ENCODE data around the gene CENPV. TPM values are rescaled to one million over a fixed set of nuclear protein-coding genes. Genes with fewer than 3 reads are reported as not detected.
"Not testable (repeated sequence)": the region's sequence is repeated elsewhere in the genome, so short reads cannot be mapped to it uniquely, and the experiment has no call there.

Gene CENPV
- total and polyA plus RNA-seq, 10 donors: 5.1 to 24.5 (median 10.8) TPM

DNA sequence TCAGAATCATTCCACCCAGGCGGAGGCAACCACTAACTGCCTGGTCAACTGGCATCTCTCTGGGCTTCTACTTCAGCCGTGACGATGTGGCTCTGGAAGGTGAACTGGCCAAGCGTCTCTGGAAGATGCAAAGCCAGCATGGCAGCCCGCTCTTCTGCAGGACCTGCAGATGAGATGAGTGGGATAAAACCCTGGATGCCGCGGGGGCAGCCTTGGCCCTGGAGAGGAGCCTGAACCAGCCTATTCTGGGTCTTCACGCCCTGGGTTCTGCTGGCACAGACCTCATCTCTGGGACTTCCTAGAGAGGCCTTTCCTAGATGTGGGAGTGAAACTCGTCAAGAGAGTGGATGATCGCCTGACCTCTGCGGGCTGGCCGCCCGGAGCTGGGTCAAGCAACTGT is 38.2 kb upstream of the CENPV start:
- no peaks in the 10 kb centered on the region for H3K36me3 ChIP-seq
- no peaks in the 10 kb centered on the region for H3K9me3 ChIP-seq
- H3K4me1 ChIP-seq: peaks cover 0 to 13% (median 10%) of the 10 kb centered on the region in 6 donors
- H3K4me3 ChIP-seq: no peak overlapping the region
- intact Hi-C loops (cut with DNase I; ENCODE audit: low total_unique reads): no loop called here
- 84 to 96% (median 91%) methylated on average over 13 of the region's 13 CpGs for WGBS, 5 donors
- H3K27me3 ChIP-seq (replicated peaks in 1 of 7): no peaks in the 10 kb centered on the region
- TF ChIP-seq POLR2A (IDR thresholded peaks at IDR 0.05) (no peak), POLR2AphosphoS5 (IDR thresholded peaks at IDR 0.05) (no peak)
- TF ChIP-seq, protein P1, sequence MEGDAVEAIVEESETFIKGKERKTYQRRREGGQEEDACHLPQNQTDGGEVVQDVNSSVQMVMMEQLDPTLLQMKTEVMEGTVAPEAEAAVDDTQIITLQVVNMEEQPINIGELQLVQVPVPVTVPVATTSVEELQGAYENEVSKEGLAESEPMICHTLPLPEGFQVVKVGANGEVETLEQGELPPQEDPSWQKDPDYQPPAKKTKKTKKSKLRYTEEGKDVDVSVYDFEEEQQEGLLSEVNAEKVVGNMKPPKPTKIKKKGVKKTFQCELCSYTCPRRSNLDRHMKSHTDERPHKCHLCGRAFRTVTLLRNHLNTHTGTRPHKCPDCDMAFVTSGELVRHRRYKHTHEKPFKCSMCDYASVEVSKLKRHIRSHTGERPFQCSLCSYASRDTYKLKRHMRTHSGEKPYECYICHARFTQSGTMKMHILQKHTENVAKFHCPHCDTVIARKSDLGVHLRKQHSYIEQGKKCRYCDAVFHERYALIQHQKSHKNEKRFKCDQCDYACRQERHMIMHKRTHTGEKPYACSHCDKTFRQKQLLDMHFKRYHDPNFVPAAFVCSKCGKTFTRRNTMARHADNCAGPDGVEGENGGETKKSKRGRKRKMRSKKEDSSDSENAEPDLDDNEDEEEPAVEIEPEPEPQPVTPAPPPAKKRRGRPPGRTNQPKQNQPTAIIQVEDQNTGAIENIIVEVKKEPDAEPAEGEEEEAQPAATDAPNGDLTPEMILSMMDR (IDR thresholded peaks at IDR 0.05 in 8 of 11, conservative IDR thresholded peaks at IDR 0.05 in 3 of 11): no peak
- peak; percentile 54 for DNase-seq
- H3K27ac ChIP-seq: no peak overlapping the region

DNA sequence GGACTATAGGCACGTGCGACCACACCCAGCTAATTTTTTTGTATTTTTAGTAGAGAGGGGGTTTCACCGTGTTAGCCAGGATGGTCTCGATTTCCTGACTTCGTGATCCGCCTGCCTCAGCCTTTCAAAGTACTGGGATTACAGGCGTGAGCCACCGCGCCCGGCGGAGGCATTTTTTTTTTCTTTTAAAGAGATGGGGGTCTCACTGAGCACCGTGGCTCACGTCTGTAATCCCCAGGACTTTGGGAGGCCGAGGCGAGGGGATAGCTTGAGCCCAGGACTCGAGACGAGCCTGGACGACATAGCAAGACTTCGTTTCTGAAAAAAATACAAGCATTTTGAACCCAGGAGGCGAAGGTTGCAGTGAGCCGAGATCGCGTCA is 32.8 kb upstream of the CENPV start:
- peak overlapping the region; percentile 31 to 74 (median 46) for H3K4me3 ChIP-seq
- 37 to 43% (median 38%) methylated on average over 23 of the region's 23 CpGs for WGBS, 5 donors
- peaks cover 19 to 64% (median 51%) of the 10 kb centered on the region in 6 donors for H3K4me1 ChIP-seq
- DNase-seq: peak; percentile 35
- intact Hi-C loops (cut with DNase I; ENCODE audit: low total_unique reads): loop anchor here (5.0 kb wide), 1 partner anchor 136 kb away; no protein-coding TSS in a partner anchor
- peaks cover 0 to 28% (median 15%) of the 10 kb centered on the region in 6 donors for H3K36me3 ChIP-seq
- not testable (repeated sequence) for H3K9me3 ChIP-seq; H3K27me3 ChIP-seq (replicated peaks in 1 of 7)
- H3K27ac ChIP-seq: peak overlapping the region in 6 of 8 donors; percentile 22 to 61 (median 55)

DNA sequence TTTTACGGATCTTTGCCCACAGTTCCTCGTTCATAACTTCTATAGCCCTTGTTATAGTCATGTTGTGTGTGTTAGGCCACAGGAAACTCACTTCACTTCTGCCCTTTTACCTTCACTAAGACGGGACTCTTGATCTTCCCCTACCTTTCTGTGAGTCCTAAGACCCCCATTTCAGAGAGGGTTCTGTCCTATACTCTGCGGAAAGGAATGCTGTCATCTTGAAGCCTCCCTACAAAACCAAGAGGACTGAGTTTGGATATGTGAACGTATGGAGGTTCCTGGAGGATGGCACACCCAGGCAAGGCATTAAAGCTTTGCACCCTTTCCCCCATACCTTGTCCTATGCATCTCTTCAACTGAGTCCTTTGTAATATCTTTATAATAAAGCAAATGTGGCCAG is 31.3 kb upstream of the CENPV start:
- peaks cover 0 to 28% (median 15%) of the 10 kb centered on the region in 6 donors for H3K36me3 ChIP-seq
- DNase-seq: no peak
- H3K27me3 ChIP-seq (replicated peaks in 1 of 7): no peaks in the 10 kb centered on the region
- WGBS, 5 donors: 56 to 67% (median 58%) methylated on average over 5 of the region's 5 CpGs
- H3K9me3 ChIP-seq: no peaks in the 10 kb centered on the region
- intact Hi-C loops (cut with DNase I; ENCODE audit: low total_unique reads): no loop called here
- peak overlapping the region in 3 of 8 donors; percentile 11 to 44 (median 25) for H3K27ac ChIP-seq
- TF ChIP-seq POLR2AphosphoS5 (IDR thresholded peaks at IDR 0.05) (no peak), POLR2A (IDR thresholded peaks at IDR 0.05) (no peak)
- TF ChIP-seq, protein P1 (IDR thresholded peaks at IDR 0.05 in 8 of 11, conservative IDR thresholded peaks at IDR 0.05 in 3 of 11): no peak
- peaks cover 19 to 73% (median 57%) of the 10 kb centered on the region in 6 donors for H3K4me1 ChIP-seq
- H3K4me3 ChIP-seq: no peak overlapping the region

DNA sequence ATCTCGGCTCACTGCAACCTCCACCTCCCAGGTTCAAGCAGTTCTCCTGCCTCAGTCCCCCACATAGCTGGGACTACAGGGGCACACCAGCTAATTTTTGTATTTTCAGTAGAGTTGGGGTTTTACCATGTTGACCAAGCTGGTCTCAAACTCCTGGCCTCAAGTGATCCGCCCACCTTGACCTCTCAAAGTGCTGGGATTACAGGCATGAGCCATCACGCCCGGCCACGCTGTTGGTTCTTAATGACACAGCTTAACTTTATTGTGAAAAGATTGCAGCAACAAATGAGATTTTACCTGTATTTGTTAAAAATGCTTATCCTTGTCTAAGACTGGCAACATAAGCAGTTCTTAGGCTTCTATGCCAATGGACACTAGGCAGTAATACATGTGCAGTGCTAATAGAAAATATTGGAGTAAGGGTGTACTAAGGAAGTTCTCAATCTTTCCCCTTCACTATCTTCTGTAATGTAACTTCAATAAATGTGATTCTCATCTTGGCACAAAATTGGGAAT is 30.6 kb upstream of the CENPV start:
- Histone ChIP-seq H3K4me3 (peak overlapping the region in 3 of 8 donors; percentile 4 to 79 (median 78)), H3K36me3 (peaks cover 0 to 28% (median 15%) of the 10 kb centered on the region in 6 donors), H3K9me3 (no peaks in the 10 kb centered on the region), H3K27ac (peak overlapping the region in 4 of 8 donors; percentile 4 to 89 (median 34)), H3K4me1 (peaks cover 19 to 78% (median 57%) of the 10 kb centered on the region in 6 donors), H3K27me3 (replicated peaks in 1 of 7) (no peaks in the 10 kb centered on the region)
- peak; percentile 58 for DNase-seq
- no peak for TF ChIP-seq POLR2AphosphoS5 (IDR thresholded peaks at IDR 0.05)
- TF ChIP-seq, protein P1 (IDR thresholded peaks at IDR 0.05 in 8 of 11, conservative IDR thresholded peaks at IDR 0.05 in 3 of 11): no peak
- TF ChIP-seq POLR2A (IDR thresholded peaks at IDR 0.05): no peak
- 76 to 90% (median 85%) methylated on average over 5 of the region's 5 CpGs for WGBS, 5 donors
- intact Hi-C loops (cut with DNase I; ENCODE audit: low total_unique reads): no loop called here
